GM13977 (cell line): ENCODE results near the gene CD99L2.

Source experiments
- DNase-seq: peaks from one replicate; pipeline ENCODE4 v3.0.0; 2012; ENCODE audit warnings: low spot score
- in situ Hi-C: fragments of 300-500 bp; cut with MboI; formaldehyde crosslinking; loops from one replicate; pipeline ENCODE4 v1.12.0; 2022; ENCODE audit warnings: low sequenced_read_pairs, low pct_unique_long_range_greater_than_20kb, mixed read lengths, inconsistent platforms; ENCODE audit not compliant: unreplicated experiment
- TF ChIP-seq, protein P1 (sequence below): IDR thresholded peaks from 2 replicates; pipeline ENCODE4 v1.5.1; 2012; ENCODE audit warnings: mild to moderate bottlenecking, control low read depth; ENCODE audit not compliant: insufficient read depth; ENCODE audit errors: extremely low read depth, missing control alignments

Gene CD99L2

DNA sequence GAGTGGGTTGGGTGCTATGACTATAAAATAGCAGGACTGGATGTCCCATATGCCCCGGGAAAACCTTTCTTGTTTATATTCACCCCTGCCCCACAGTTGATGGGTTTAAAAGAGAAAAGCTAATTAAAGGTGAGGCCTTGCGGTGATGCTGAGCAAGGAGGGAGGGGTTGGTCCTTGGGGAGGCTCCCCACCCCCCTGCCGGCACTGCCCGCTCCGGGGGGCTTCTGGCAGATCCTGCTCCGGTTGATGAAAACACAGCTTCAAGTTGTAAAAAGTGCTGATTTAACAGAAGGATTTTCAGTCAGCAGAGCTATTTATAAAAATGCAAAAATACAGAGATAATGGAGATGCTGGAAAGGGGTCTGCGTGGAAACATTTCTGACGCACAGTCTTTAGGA lies 136.7 kb downstream of the CD99L2 start:
- TF ChIP-seq, protein P1, sequence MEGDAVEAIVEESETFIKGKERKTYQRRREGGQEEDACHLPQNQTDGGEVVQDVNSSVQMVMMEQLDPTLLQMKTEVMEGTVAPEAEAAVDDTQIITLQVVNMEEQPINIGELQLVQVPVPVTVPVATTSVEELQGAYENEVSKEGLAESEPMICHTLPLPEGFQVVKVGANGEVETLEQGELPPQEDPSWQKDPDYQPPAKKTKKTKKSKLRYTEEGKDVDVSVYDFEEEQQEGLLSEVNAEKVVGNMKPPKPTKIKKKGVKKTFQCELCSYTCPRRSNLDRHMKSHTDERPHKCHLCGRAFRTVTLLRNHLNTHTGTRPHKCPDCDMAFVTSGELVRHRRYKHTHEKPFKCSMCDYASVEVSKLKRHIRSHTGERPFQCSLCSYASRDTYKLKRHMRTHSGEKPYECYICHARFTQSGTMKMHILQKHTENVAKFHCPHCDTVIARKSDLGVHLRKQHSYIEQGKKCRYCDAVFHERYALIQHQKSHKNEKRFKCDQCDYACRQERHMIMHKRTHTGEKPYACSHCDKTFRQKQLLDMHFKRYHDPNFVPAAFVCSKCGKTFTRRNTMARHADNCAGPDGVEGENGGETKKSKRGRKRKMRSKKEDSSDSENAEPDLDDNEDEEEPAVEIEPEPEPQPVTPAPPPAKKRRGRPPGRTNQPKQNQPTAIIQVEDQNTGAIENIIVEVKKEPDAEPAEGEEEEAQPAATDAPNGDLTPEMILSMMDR, result no peak
- in situ Hi-C loops, result no loop called here
- no peak for DNase-seq

DNA sequence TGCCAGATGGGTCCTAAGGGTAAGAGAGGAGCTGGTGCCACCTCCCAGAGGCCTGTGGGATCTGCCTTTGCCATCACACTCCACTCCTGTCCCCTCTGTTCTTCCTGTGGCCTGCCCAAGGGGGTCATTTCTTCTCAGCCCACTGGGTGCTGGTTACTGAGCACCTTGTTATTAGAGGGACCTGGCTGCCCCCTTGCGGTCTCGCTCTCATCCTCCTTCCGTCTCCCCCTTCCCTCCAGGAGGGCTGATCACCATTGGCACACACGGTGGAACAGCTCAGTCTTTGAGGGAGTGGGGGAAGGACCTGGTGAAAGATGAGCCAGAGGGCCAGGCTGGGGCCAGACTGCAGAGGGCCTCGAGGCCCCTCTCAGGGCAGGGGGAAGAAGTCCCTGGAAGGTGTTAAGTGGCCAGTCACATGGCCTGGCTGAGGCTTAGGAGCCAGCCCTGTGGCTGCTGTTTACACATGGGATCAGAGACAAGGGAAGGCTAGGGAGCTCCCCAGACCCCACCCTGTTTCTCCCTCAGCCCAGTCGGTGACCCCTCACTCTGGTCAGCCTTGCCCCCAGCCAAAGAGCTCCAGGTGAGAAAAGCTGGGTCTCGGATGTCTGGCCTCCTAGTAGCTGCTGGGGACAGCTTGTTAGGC lies 137.2 kb downstream of the CD99L2 start:
- TF ChIP-seq, protein P1, result no peak
- no peak for DNase-seq
- in situ Hi-C loops, result no loop called here

DNA sequence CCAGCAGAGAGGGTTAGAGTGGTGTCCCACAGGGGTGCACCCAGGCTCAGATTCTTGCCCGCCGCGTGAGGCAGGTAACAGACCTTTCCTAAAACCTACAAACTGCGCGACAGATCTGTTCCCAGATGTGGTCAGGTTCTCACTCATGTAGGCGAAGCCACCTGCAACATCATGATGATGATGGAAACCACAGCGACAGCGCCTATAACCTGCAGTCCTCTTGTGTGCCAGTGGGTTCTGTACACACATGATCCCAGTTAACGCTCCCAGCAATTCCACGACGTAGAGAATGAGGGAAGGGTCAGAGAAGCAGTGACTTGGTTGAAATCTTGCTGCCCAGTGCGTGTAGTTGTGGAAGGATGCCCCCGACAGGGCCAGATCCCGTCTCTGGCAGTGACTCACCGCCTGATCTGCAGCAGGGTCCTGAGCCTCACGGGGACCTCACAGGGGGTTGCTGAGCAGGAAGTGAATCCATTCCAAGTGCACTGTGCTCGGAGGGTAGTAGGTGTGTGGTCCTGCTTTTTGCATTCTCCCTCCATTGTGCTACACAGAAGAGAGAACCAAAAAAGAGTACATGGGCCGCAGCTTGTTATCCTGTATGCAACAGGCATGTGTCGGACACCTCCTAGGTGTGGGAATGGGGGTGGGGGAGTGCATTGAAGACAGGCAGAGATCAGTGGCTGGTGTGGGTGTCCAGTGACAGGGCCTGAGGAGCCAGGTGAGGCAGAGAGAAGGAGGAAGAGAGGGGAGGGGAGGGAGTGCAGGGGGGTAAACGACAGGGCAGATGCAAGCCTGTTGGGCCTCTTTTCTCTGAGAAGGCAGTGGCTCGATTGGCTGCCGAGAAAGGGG lies 138.7 kb downstream of the CD99L2 start:
- no peak for DNase-seq
- in situ Hi-C loops, result no loop called here
- TF ChIP-seq, protein P1, result no peak

DNA sequence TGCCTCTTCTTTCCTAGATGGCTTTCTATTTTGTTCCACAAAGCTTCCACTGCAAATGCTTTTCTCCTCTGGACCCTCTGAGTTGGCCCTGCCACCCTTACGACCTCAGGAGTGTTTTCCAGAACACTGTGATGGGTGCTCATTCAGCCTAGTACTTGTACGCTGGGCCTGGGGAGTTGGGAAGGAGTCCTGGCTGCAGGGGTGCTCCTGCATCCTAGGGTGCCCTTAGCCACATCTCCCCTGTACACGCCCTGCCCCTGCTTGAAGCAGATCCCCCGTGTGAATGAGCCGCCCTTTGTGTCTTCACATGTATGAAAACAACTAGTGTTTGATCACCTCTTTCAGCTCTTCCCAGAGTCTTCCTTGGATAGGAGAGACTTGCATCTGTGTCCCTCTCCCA lies 141.1 kb downstream of the CD99L2 start:
- DNase-seq, result no peak
- in situ Hi-C loops, result no loop called here
- TF ChIP-seq, protein P1, result no peak

DNA sequence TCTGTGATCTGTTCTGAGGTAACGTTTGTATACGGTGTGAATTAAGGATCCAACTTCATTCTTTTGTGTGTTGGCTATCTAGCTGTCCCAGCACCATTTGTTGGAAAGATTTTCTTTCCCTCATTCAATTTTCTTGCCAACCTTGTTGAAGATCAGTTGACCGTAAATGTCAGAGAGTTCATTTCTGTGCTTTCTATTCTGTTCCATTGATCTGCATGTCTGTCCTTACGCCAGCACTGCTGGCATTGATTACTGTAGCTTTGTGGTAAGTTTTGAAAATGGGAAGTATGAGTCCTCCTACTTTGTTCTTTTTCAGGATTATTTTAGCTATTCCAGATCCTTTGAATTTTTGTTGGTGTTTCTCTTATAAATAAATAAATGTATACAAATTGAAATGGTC lies 144.5 kb downstream of the CD99L2 start:
- no peak for DNase-seq
- TF ChIP-seq, protein P1, result no peak
- in situ Hi-C loops, result no loop called here

DNA sequence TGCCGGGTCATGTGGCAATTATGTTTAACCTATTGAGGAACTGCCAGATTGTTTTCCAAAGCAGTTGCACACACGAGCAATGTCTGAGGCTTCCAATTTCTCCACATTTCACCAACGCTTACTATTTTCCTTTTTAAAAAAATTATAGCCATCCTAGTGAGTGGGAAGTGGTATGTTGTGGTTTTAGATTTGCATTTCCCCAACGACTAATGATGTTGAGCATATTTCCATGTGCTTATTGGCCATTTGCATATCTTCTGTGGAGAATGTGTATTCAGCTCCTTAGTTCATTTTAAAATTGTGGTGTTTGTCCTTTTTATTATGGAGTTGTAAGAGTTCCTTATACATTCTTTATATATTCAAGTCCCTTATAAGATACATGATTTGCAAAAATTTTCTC lies 145.1 kb downstream of the CD99L2 start:
- TF ChIP-seq, protein P1, result no peak
- in situ Hi-C loops, result no loop called here
- DNase-seq, result no peak
